DND-41 (cell line): ENCODE measurements around the gene RUNX1.

ENCODE experiments used
- ATAC-seq: fragments of 200-7000 bp; cut with Tn5 transposase; 3 replicates; pipeline ENCODE4 v1.9.1; 2021; ENCODE audit warnings: low read depth; ENCODE audit not compliant: insufficient read depth
- DNase-seq: peaks from one replicate; pipeline ENCODE4 v3.0.0-alpha.2; 2020
- H2AFZ ChIP-seq: 2 replicates; pipeline ENCODE4 v1.6.0; 2012; ENCODE audit warnings: low read depth, low read length
- H3K27ac ChIP-seq: 2 replicates; pipeline ENCODE4 v1.5.1; 2012; ENCODE audit warnings: low read length, inconsistent platforms
- H3K27me3 ChIP-seq: fragments of 200-600 bp; sonication (generic); 2 replicates; pipeline ENCODE4 v1.6.0; 2012; ENCODE audit warnings: low read length, mild to moderate bottlenecking, inconsistent platforms; ENCODE audit not compliant: insufficient read depth, poor library complexity
- H3K36me3 ChIP-seq: 2 replicates; pipeline ENCODE4 v1.5.1; 2012; ENCODE audit warnings: low read length, inconsistent platforms; ENCODE audit not compliant: insufficient read depth
- H3K4me1 ChIP-seq: 2 replicates; pipeline ENCODE4 v1.5.1; 2012; ENCODE audit warnings: mild to moderate bottlenecking, low read length; ENCODE audit not compliant: insufficient read depth
- H3K4me2 ChIP-seq: 2 replicates; pipeline ENCODE4 v1.6.0; 2012; ENCODE audit warnings: mild to moderate bottlenecking, moderate library complexity, low read length, inconsistent platforms; ENCODE audit not compliant: insufficient read depth
- H3K4me3 ChIP-seq, 2 experiments: fragments of 200-600 bp in 1 of 2; shearing (Covaris generic) in 1 of 2; 2 replicates each; pipeline ENCODE4 v1.5.1; 2012 to 2016; ENCODE audit warnings: inconsistent platforms in 2 of 2, low read length in 2 of 2, mild to moderate bottlenecking in 2 of 2, low read depth in 1 of 2, moderate library complexity in 1 of 2
- H3K79me2 ChIP-seq: 2 replicates; pipeline ENCODE4 v1.6.0; 2012; ENCODE audit warnings: low read length, inconsistent platforms; ENCODE audit not compliant: insufficient read depth
- H3K9ac ChIP-seq: 2 replicates; pipeline ENCODE4 v1.6.0; 2012; ENCODE audit warnings: low read depth, mild to moderate bottlenecking, inconsistent platforms, low read length, moderate library complexity
- H3K9me3 ChIP-seq: 2 replicates; pipeline ENCODE4 v1.5.1; 2012; ENCODE audit warnings: low read length, moderate library complexity, mild to moderate bottlenecking, inconsistent platforms; ENCODE audit not compliant: insufficient read depth, severe bottlenecking
- H4K20me1 ChIP-seq: 2 replicates; pipeline ENCODE4 v1.6.0; 2012; ENCODE audit warnings: low read length; ENCODE audit not compliant: insufficient read depth
- CTCF ChIP-seq: IDR thresholded peaks from 2 replicates; pipeline ENCODE4 v1.5.1; 2012; ENCODE audit warnings: borderline replicate concordance, low read length, moderate library complexity, mild to moderate bottlenecking; ENCODE audit not compliant: poor library complexity, severe bottlenecking; ENCODE audit errors: extremely low read depth
- EZH2 ChIP-seq: IDR thresholded peaks from 3 replicates; pipeline ENCODE4 v1.6.1; 2012; ENCODE audit warnings: borderline replicate concordance, low read depth, mild to moderate bottlenecking, moderate library complexity, low read length, inconsistent platforms; ENCODE audit not compliant: severe bottlenecking

Gene RUNX1

GRCh38 chr21:35041122-35041521 is 8.0 kb downstream of the RUNX1 start:
- Histone ChIP-seq H3K27me3 (no peaks in the 10 kb centered on the region), H3K9me3 (no peaks in the 10 kb centered on the region), H3K9ac (no peak overlapping the region), H3K4me3 (no peak overlapping the region), H3K4me1 (peaks cover 96% of the 10 kb centered on the region), H3K4me2 (peak overlapping the region; percentile 89), H4K20me1 (peaks cover 72% of the 10 kb centered on the region), H3K79me2 (peaks cover 100% of the 10 kb centered on the region), H3K27ac (peak overlapping the region; percentile 54), H2AFZ (no peak overlapping the region), H3K36me3 (peaks cover 93% of the 10 kb centered on the region)
- DNase-seq (no peak), ATAC-seq (no peak)
- no peak for TF ChIP-seq EZH2
- no peak for TF ChIP-seq CTCF

GRCh38 chr21:35039595-35040289 is 9.4 kb downstream of the RUNX1 start:
- Histone ChIP-seq H2AFZ (no peak overlapping the region), H4K20me1 (peaks cover 78% of the 10 kb centered on the region), H3K9me3 (no peaks in the 10 kb centered on the region), H3K4me3 (no peak overlapping the region), H3K79me2 (peaks cover 100% of the 10 kb centered on the region), H3K4me1 (peaks cover 95% of the 10 kb centered on the region), H3K36me3 (peaks cover 92% of the 10 kb centered on the region), H3K27me3 (no peaks in the 10 kb centered on the region), H3K4me2 (peak overlapping the region; percentile 34; the same call in 1 of the 2 replicates), H3K27ac (peak overlapping the region; percentile 64), H3K9ac (no peak overlapping the region)
- ATAC-seq (peak; percentile 82), DNase-seq (peak; percentile 64)
- TF ChIP-seq EZH2 = no peak

DNA sequence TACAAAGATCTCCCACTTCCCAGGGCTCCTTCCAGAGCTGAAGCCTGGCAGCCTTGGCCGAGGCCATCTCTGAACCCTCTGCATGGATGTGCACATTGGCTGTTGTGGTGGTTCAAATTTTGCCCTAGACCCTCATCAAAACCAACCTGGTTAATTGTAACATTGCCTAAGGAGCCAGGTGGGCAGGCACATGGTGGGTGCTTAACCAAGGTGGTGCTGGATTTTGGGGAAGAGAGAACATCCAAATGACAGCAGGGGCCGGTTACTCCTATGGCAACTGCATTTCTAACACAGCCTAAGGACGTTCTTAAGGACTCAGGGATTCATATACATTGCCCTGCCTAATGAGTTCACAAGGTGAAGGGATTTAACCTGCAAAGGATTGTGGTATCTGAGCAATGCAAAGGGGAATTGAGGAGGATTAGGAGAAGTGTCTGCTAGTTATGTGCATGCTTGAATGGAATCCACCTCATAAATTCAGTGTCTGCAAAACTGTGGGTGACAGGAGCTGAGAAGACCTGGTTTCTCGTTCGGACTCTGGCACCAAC is 10.3 kb downstream of the RUNX1 start:
- Histone ChIP-seq H4K20me1 (peaks cover 78% of the 10 kb centered on the region), H2AFZ (no peak overlapping the region), H3K27ac (peak overlapping the region; percentile 65), H3K4me3 (no peak overlapping the region), H3K27me3 (no peaks in the 10 kb centered on the region), H3K9me3 (no peaks in the 10 kb centered on the region), H3K9ac (no peak overlapping the region), H3K4me2 (peak overlapping the region; percentile 8; the same call in 1 of the 2 replicates), H3K36me3 (peaks cover 92% of the 10 kb centered on the region), H3K4me1 (peaks cover 95% of the 10 kb centered on the region), H3K79me2 (peaks cover 100% of the 10 kb centered on the region)
- no peak for ATAC-seq
- DNase-seq = no peak
- TF ChIP-seq CTCF (no peak), EZH2 (no peak)

DNA sequence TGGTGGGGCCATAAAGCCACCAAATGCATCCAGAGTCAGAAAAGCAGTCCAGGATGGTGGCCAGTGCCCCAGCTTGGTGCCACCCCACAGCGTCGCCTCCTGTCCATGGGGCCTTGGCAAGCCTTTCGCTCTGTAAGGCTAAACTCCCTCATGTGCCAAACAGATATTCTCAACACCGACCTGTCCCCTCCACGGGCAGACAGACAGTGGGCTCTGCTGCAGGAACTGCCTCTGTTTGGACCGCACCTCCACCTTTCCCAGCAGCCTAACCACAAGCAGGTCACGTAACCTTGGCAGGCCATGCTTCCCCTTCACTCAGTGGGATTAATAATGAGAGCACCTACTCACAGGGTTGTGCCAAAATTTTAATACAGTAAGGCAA is 11.7 kb downstream of the RUNX1 start:
- Histone ChIP-seq H3K9me3 (no peaks in the 10 kb centered on the region), H3K4me2 (0 out of 2 replicates have a peak overlapping the region, but pooled peaks have one; percentile 17), H3K4me3 (no peak overlapping the region), H3K79me2 (peaks cover 100% of the 10 kb centered on the region), H3K27ac (peak overlapping the region; percentile 65), H3K36me3 (peaks cover 90% of the 10 kb centered on the region), H3K9ac (no peak overlapping the region), H3K27me3 (no peaks in the 10 kb centered on the region), H3K4me1 (peaks cover 94% of the 10 kb centered on the region), H4K20me1 (peaks cover 73% of the 10 kb centered on the region), H2AFZ (no peak overlapping the region)
- TF ChIP-seq CTCF = no peak
- TF ChIP-seq EZH2 = no peak
- DNase-seq = no peak
- ATAC-seq = no peak
